22Rv1 (cell line): ENCODE data around the gene DOP1B.

Experiments
- H3K27ac ChIP-seq: fragments of 450-650 bp; 2 replicates; pipeline ENCODE4 v1.5.1; 2017
- ZFX ChIP-seq: fragments of 450-650 bp; IDR thresholded peaks from 2 replicates; pipeline ENCODE4 v1.6.1; 2017; ENCODE audit warnings: antibody characterized with exemption, borderline replicate concordance
- TF ChIP-seq, protein P1 (sequence below): fragments of 450-650 bp; IDR thresholded peaks from 2 replicates; pipeline ENCODE4 v1.5.1; 2017; ENCODE audit warnings: mild to moderate bottlenecking

DOP1B gene

DNA sequence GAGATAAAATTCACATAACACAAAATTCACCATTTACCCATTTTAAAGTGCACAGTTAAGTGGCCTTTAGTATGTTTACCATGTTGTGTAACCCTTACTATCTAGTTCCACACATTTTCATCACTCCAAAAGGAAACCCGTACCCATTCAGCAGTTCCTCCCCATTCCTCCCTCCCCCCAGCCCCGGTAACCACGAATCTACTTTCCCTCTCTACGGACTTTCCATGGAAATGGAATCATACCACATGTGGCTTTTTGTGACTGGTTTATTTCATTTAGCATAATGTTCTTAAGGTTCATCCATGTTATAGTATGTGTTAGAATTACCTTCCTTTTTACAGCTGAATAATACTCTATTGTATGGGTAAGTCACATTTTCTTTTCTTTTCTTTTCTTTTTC is 10.9 kb downstream of the DOP1B start:
- no peak overlapping the region for H3K27ac ChIP-seq
- TF ChIP-seq ZFX = no peak
- TF ChIP-seq, protein P1, sequence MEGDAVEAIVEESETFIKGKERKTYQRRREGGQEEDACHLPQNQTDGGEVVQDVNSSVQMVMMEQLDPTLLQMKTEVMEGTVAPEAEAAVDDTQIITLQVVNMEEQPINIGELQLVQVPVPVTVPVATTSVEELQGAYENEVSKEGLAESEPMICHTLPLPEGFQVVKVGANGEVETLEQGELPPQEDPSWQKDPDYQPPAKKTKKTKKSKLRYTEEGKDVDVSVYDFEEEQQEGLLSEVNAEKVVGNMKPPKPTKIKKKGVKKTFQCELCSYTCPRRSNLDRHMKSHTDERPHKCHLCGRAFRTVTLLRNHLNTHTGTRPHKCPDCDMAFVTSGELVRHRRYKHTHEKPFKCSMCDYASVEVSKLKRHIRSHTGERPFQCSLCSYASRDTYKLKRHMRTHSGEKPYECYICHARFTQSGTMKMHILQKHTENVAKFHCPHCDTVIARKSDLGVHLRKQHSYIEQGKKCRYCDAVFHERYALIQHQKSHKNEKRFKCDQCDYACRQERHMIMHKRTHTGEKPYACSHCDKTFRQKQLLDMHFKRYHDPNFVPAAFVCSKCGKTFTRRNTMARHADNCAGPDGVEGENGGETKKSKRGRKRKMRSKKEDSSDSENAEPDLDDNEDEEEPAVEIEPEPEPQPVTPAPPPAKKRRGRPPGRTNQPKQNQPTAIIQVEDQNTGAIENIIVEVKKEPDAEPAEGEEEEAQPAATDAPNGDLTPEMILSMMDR = no peak

DNA sequence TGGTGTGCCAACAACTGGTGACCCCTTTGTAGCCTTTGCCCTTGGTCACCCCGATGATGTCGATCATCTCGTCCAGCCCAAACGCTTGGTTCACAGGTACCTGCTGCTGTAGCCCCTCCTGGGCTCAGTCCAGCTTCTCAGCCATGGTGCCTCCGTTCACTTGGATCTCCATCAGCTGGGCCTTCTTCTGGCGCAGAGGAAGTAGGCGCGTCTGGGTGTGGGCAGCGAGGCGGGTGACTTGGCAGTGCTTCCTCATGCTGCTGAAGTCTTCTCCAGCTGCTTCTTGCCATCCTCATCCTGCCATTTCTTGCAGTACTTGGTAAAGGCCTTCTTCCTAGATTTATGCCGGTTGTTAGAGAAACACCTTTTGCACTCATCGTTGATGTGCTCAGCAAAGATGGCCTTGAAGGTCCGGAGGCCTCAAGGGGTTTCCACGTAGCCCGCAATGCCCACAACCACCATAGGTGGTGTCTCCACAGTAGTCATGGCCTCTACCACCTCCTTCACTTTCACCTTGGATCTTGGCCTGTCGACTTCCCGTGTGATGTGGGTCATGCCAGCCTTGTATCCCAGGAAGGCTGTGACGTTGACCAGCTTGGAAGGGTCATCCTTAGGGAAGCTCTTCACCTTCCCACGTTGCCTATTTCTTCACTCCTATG is 13.0 kb downstream of the DOP1B start:
- no peak overlapping the region for H3K27ac ChIP-seq
- no peak for TF ChIP-seq ZFX
- TF ChIP-seq, protein P1 = no peak

GRCh38 chr21:36170823-36171222 is 14.2 kb downstream of the DOP1B start:
- no peak overlapping the region for H3K27ac ChIP-seq
- TF ChIP-seq ZFX = no peak
- TF ChIP-seq, protein P1 = no peak

- TF ChIP-seq, protein P1 = no peak
- no peak for TF ChIP-seq ZFX
- no peak overlapping the region for H3K27ac ChIP-seq
These were observed 14.7 kb downstream of the DOP1B start for GRCh38 chr21:36171336-36171735.

DNA sequence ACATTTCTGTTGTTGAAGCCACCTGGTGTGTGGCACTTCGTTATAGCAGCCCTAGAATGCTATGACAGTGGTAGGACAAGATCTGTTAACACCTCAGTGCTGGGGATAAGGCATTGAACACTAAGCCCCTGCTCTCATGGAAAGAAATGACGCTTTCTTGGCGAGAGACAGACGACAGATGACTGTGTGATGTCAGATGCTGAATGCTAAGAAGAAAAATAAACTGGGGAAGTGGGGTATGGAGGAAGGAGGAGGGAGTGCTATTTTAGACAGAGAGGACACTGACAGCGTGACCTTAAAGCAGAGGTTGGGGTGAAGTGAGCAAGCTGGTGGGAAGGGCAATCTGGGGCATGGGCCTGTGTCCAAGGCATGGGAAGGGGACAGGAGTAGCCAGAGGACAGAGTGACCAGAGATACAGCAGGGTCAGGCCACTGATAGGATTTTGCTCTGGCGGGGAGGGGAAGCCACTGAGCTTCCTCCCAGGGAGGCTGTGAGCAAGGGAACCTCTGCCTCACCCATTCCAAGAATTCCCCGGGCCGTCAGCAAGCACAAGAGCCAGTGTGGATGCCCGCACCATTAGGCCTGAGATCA is 15.2 kb downstream of the DOP1B start:
- no peak for TF ChIP-seq ZFX
- TF ChIP-seq, protein P1 = no peak
- H3K27ac ChIP-seq = no peak overlapping the region

GRCh38 chr21:36174780-36175179 is 18.2 kb downstream of the DOP1B start:
- TF ChIP-seq, protein P1 = no peak
- no peak for TF ChIP-seq ZFX
- no peak overlapping the region for H3K27ac ChIP-seq

DNA sequence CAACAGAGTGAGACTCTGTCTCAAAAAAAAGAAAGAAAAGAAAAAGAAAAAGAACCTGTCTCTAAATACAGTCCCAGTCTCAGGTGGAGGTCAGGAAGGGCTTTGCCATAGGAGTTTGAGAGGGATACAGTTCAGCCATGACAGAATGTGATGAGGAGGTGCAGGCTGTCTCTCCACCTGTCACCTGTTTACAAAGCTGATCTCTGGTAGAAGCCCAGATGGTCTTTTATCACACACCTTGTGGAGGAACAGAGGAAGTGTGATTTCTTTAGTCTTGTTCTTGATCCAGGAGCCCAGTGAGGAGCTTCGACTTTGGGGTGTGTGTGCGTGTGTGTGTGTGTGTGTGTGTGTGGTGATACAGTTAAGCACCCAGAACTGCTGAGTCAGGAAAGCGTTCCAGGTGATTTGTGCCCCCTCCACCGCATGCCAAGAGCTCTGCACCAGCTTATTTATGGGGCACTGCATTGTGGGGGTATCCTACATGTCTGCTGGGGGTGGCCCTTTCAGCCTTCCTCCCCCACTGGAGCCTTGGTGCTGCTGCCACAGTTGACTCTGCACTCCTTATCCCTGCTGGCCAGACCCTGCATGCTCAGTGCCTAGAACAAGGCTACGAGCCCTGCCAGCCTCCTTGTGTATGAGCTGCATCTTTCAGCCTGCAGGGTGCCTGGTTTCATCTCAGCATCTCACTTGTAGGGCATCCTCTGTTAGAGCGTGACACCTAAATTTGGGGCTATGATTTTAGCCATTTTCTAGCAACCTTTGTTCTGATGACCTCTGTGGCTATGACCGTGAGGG is 19.3 kb downstream of the DOP1B start:
- TF ChIP-seq ZFX = no peak
- TF ChIP-seq, protein P1 = no peak
- H3K27ac ChIP-seq = no peak overlapping the region
